ENCODE data around the gene SLC19A1. TPM values are rescaled to one million over a fixed set of nuclear protein-coding genes. Genes with fewer than 3 reads are reported as not detected.

SLC19A1 gene
- polyA plus RNA-seq, 1 of the 3 experiments (the other 2 are of a cell fraction): 15.0 TPM

- Histone ChIP-seq H3K9ac (no peak overlapping the region), H3K27me3 (ENCODE audit: insufficient read depth) (no peaks in the 10 kb centered on the region), H3K9me3 (peaks cover 22% of the 10 kb centered on the region; the same call in 1 of the 2 replicates), H3K27ac (ENCODE audit: low read depth in 2 of 2, low read length in 1 of 2) (no peak overlapping the region), H2AFZ (ENCODE audit: low read depth) (no peak overlapping the region), H3K4me2 (no peak overlapping the region), H3K79me2 (ENCODE audit: insufficient read depth) (peaks cover 5% of the 10 kb centered on the region; the same call in 1 of the 2 replicates), H3K4me3 (ENCODE audit: low read depth in 2 of 2, low read length in 1 of 2) (no peak overlapping the region), H3K4me1 (ENCODE audit: control insufficient read depth in 1 of 2, insufficient read depth in 2 of 2, low read depth in 1 of 2, low read length in 1 of 2) (no peaks in the 10 kb centered on the region), H3K36me3 (replicated peaks in 1 of 2; ENCODE audit: control insufficient read depth in 1 of 2, insufficient read depth in 2 of 2, low read length in 1 of 2) (peaks cover 28 to 62% of the 10 kb centered on the region in 2 experiments), H3F3A (replicated peaks; ENCODE audit: insufficient read depth) (peaks cover 19% of the 10 kb centered on the region), H3K9me2 (no peaks in the 10 kb centered on the region), H4K20me1 (ENCODE audit: insufficient read depth) (peaks cover 5% of the 10 kb centered on the region; the same call in 1 of the 2 replicates)
- ChIA-PET CTCF (interaction anchor here (0.6 to 1.0 kb wide), 2 partner anchors 10 to 81 kb away, joined by 3 read pairs; no protein-coding TSS in a partner anchor), POLR2A (no interaction called here)
- DNase-seq: no peak
- WGBS (ENCODE audit: low lambda C conversion rate): 92% methylated on average over 24 of the region's 31 CpGs
- TF ChIP-seq FOSL2 (IDR thresholded peaks at IDR 0.05; ENCODE audit: borderline replicate concordance, low read depth) (no peak), MEF2A (IDR thresholded peaks at IDR 0.05; ENCODE audit: borderline replicate concordance, low read depth) (no peak), USF2 (IDR thresholded peaks at IDR 0.05; ENCODE audit: borderline replicate concordance, low read depth, low read length) (no peak), MXI1 (IDR thresholded peaks at IDR 0.05; ENCODE audit: low read depth, low read length) (no peak), CHD2 (IDR thresholded peaks at IDR 0.05; ENCODE audit: low read length, partially characterized antibody) (no peak), POLR2AphosphoS5 (IDR thresholded peaks at IDR 0.05; ENCODE audit: low read depth, low read length) (no peak), TEAD4 (IDR thresholded peaks at IDR 0.05; ENCODE audit: borderline replicate concordance, insufficient read depth) (no peak)
- TF ChIP-seq, protein P1, sequence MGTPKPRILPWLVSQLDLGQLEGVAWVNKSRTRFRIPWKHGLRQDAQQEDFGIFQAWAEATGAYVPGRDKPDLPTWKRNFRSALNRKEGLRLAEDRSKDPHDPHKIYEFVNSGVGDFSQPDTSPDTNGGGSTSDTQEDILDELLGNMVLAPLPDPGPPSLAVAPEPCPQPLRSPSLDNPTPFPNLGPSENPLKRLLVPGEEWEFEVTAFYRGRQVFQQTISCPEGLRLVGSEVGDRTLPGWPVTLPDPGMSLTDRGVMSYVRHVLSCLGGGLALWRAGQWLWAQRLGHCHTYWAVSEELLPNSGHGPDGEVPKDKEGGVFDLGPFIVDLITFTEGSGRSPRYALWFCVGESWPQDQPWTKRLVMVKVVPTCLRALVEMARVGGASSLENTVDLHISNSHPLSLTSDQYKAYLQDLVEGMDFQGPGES (IDR thresholded peaks at IDR 0.05; ENCODE audit: low read depth, low read length): no peak
- TF ChIP-seq, protein P2, sequence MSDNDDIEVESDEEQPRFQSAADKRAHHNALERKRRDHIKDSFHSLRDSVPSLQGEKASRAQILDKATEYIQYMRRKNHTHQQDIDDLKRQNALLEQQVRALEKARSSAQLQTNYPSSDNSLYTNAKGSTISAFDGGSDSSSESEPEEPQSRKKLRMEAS (IDR thresholded peaks at IDR 0.05; ENCODE audit: low read depth): no peak
Observed at GRCh38 chr21:45515241-45516061, 26.8 kb downstream of the SLC19A1 start.

DNA sequence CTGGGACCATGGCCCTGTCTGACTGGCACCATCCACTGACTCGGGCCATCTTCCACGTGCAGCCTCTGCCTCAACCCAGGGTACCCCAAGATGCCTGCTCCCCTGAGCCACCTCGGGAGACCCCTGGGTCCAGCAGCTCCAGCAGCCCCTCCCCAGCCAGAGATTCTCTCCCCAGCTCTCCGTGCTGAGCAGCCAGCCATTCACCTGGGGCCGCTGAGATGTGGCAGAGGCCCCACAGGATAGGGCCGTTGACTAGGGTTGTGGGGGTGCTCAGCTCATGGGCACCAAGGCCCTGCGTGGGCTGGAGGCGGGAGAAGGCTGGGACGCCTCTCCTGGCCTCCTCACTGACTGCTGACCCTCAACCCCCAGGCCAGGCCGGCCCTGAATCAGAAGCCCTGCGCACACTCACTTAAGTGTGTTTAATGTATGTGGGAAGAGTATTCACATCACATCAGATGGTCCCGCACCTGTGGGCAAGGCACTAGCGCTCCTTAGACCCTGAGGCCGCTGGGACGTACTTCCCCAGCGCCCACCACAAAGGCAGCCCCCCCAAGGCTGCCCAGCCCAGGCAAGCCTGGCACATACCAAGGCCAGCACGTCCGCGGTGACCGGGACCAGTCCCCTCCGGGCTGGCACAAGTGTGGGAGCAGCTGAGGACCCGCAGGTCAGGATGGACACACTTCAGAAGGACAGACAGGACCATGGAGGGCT lies 27.8 kb downstream of the SLC19A1 start:
- H2AFZ ChIP-seq (ENCODE audit: low read depth): no peak overlapping the region
- no peaks in the 10 kb centered on the region for H3K27me3 ChIP-seq (ENCODE audit: insufficient read depth)
- H3K9me2 ChIP-seq: no peaks in the 10 kb centered on the region
- TF ChIP-seq SIN3A (IDR thresholded peaks at IDR 0.05; ENCODE audit: borderline replicate concordance, low read depth, low read length): no peak
- no peak for TF ChIP-seq FOXJ3 (CRISPR knock-in tag; IDR thresholded peaks at IDR 0.05)
- TF ChIP-seq FOXM1 (IDR thresholded peaks at IDR 0.05; ENCODE audit: low read depth): no peak
- TF ChIP-seq RCOR1 (IDR thresholded peaks at IDR 0.05; ENCODE audit: low read length): no peak
- TF ChIP-seq SMC3 (IDR thresholded peaks at IDR 0.05; ENCODE audit: low read depth, low read length): no peak
- no peak for TF ChIP-seq USF2 (IDR thresholded peaks at IDR 0.05; ENCODE audit: borderline replicate concordance, low read depth, low read length)
- no peak for TF ChIP-seq TEAD4 (IDR thresholded peaks at IDR 0.05; ENCODE audit: borderline replicate concordance, insufficient read depth)
- TF ChIP-seq EZH2phosphoT487 (IDR thresholded peaks at IDR 0.05; ENCODE audit: borderline replicate concordance, low read depth): no peak
- TF ChIP-seq POLR2AphosphoS5 (IDR thresholded peaks at IDR 0.05; ENCODE audit: low read depth, low read length): no peak
- no peak for TF ChIP-seq MXI1 (IDR thresholded peaks at IDR 0.05; ENCODE audit: low read depth, low read length)
- no peak for TF ChIP-seq ELF1 (IDR thresholded peaks at IDR 0.05)
- TF ChIP-seq EP300 (IDR thresholded peaks at IDR 0.05; ENCODE audit: borderline replicate concordance in 1 of 2, low read depth in 1 of 2, low read length in 1 of 2): no peak
- TF ChIP-seq RFX5 (IDR thresholded peaks at IDR 0.05; ENCODE audit: low read length): no peak
- no peak for TF ChIP-seq YY1 (IDR thresholded peaks at IDR 0.05; ENCODE audit: low read depth)
- TF ChIP-seq NRF1 (IDR thresholded peaks at IDR 0.05; ENCODE audit: low read depth, low read length): no peak
- H3K4me2 ChIP-seq: no peak overlapping the region
- no peak overlapping the region for H3K27ac ChIP-seq (ENCODE audit: low read depth in 2 of 2, low read length in 1 of 2)
- H3K79me2 ChIP-seq (ENCODE audit: insufficient read depth): peaks cover 5% of the 10 kb centered on the region; the same call in 1 of the 2 replicates
- no peak overlapping the region for H3K4me3 ChIP-seq (ENCODE audit: low read depth in 2 of 2, low read length in 1 of 2)
- H3K4me1 ChIP-seq (ENCODE audit: control insufficient read depth in 1 of 2, insufficient read depth in 2 of 2, low read depth in 1 of 2, low read length in 1 of 2): no peaks in the 10 kb centered on the region
- no peak for DNase-seq
- WGBS (ENCODE audit: low lambda C conversion rate): 89% methylated on average over 9 of the region's 22 CpGs
- peaks cover 16% of the 10 kb centered on the region; the same call in 1 of the 2 replicates for H3K9me3 ChIP-seq
- CTCF ChIA-PET: interaction anchor here (1.0 kb wide), 1 partner anchor 9 kb away, joined by 3 read pairs; no protein-coding TSS in a partner anchor
- H3K9ac ChIP-seq: no peak overlapping the region
- POLR2A ChIA-PET: no interaction called here
- H3K36me3 ChIP-seq (replicated peaks in 1 of 2; ENCODE audit: control insufficient read depth in 1 of 2, insufficient read depth in 2 of 2, low read length in 1 of 2): peaks cover 19 to 53% of the 10 kb centered on the region in 2 experiments
- peaks cover 17% of the 10 kb centered on the region for H3F3A ChIP-seq (replicated peaks; ENCODE audit: insufficient read depth)
- peaks cover 5% of the 10 kb centered on the region; the same call in 1 of the 2 replicates for H4K20me1 ChIP-seq (ENCODE audit: insufficient read depth)

Data from SK-N-SH (cell line).